Pancreas (tissue), 10 donors: ENCODE data around the gene CLCN6. TPM values are rescaled to one million over a fixed set of nuclear protein-coding genes. Genes with fewer than 3 reads are reported as not detected.

ENCODE experiments used
- ATAC-seq, 4 donors: fragments of 200-7000 bp; cut with Tn5 transposase; one replicate each; pipeline versions ENCODE4 v1.8.0 to v1.9.1; 2020; ENCODE audit warnings: mild to moderate bottlenecking in 4 of 4, moderate library complexity in 4 of 4
- DNase-seq, 6 donors: peaks; one replicate each; pipeline ENCODE4 v3.0.0-alpha.2; 2020
- FAIRE-seq: peaks from 2 replicates; lab custom pipeline; 2012; peaks lifted over from hg19 to GRCh38; lab: Jason Lieb, UNC
- H3K27ac ChIP-seq, 4 donors: fragments of 200-600 bp; sonication (generic); 1 replicate in 3 of 4; 2 replicates in 1 of 4; pipeline versions ENCODE4 v1.5.0 to v1.8.0; 2020
- H3K27me3 ChIP-seq, 4 donors: fragments of 200-600 bp; one replicate each; pipeline ENCODE4 v1.8.0; 2021
- H3K36me3 ChIP-seq, 3 donors: fragments of 200-600 bp; sonication (generic) in 1 of 3; one replicate each; pipeline versions ENCODE4 v1.5.0 to v1.8.0; 2020 to 2021
- H3K4me1 ChIP-seq, 3 donors: fragments of 200-600 bp; one replicate each; pipeline ENCODE4 v1.8.0; 2021
- H3K4me3 ChIP-seq, 4 donors: fragments of 200-600 bp; sonication (generic) in 2 of 4; one replicate each; pipeline versions ENCODE4 v1.5.0 to v1.8.0; 2020 to 2021
- H3K9me3 ChIP-seq, 4 donors: fragments of 200-600 bp; one replicate each; pipeline ENCODE4 v1.8.0; 2021
- CTCF ChIP-seq, 4 donors: fragments of 200-600 bp; sonication (generic) in 3 of 4; IDR thresholded peaks; one replicate each; pipeline versions ENCODE4 v1.5.0 to v1.8.0; 2021; ENCODE audit warnings: antibody characterized with exemption in 4 of 4
- WGBS, 2 donors: extraction: QIAGEN DNeasy Blood & Tissue Kit; methylation state at CpG; one replicate each; pipeline ENCODE4 v1.1.7; 2013; 5-methylcytosine and 5-hydroxymethylcytosine counted together
- intact Hi-C, 3 donors: fragments of 100-400 bp; cut with DNase I; formaldehyde crosslinking; loops; one replicate each; pipeline versions ENCODE4 v1.11.1 to v1.14.2; 2022
- polyA plus RNA-seq, 2 donors: library from polyadenylated mRNA; stranded (reverse); fragments of 200-250 nt; gene quantifications; one replicate each; pipeline ENCODE4 v1.2.3, GENCODE V29; 2013
- total RNA-seq, 6 donors: library from RNA; stranded (reverse); fragmentation: NEBNext Ultra II Directional in 4 of 6; extraction: Animal tissue kit (Norgen Biotek cat#: 25700) in 4 of 6; gene quantifications; one replicate each; pipeline versions ENCODE4 v1.2.1 to v1.2.4, GENCODE V29; 2021 to 2023
- donor health status: healthy with polysubstance abuse.
- donor health status: DM: no; HTN: no; CAD: no; lungs with moderate emphysema.
- donor health status: DM: no; HTN: no; CAD: no.
- donor health status: control.
- donor health status: control.
- donor health status: Bipolar disorder and iron deficiency.
- donor health status: DM: yes; HTN: yes; CAD: no.
- donor health status: DM: no; HTN: no; CAD: no.
- donor health status: DM: no; HTN: no; CAD: no.
- donor health status: DM: yes; HTN: yes; CAD: no.

The CLCN6 gene
- total and polyA plus RNA-seq, 8 donors: 4.3 to 16.8 (median 7.6) TPM

DNA sequence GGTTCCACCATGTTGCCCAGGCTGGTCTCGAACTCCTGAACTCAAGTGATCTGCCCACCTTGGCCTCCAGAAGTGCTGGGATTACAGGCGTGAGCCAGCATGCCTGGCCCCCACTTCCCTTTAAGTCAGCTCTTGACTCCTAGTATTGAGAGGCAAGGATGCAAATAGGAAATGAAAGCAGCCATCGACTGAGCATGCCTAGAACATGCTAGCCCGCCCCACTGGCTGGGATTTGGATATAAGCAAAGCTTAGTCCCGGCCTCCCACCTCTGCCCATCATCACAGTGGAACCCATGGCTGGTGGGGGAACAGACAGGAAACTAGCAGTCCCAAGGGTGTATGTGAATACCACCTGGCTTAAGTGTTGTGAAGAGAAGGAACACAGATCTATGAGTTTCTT is 33.5 kb upstream of the CLCN6 start:
- DNase-seq: no peak
- no peaks in the 10 kb centered on the region for H3K4me1 ChIP-seq
- no peaks in the 10 kb centered on the region for H3K36me3 ChIP-seq
- H3K27ac ChIP-seq: no peak overlapping the region
- no peak for FAIRE-seq
- 70 to 76% methylated on average over 5 of the region's 5 CpGs for WGBS, 2 donors
- H3K4me3 ChIP-seq: no peak overlapping the region
- intact Hi-C loops: no loop called here
- no peak for TF ChIP-seq CTCF (IDR thresholded peaks at IDR 0.05)
- no peak for ATAC-seq
- no peaks in the 10 kb centered on the region for H3K27me3 ChIP-seq
- no peaks in the 10 kb centered on the region for H3K9me3 ChIP-seq

- no peaks in the 10 kb centered on the region for H3K27me3 ChIP-seq
- no peaks in the 10 kb centered on the region for H3K4me1 ChIP-seq
- 88 to 90% methylated on average over 9 of the region's 9 CpGs for WGBS, 2 donors
- TF ChIP-seq CTCF (IDR thresholded peaks at IDR 0.05): no peak
- H3K9me3 ChIP-seq: no peaks in the 10 kb centered on the region
- no peak for ATAC-seq
- no peak overlapping the region for H3K4me3 ChIP-seq
- no peaks in the 10 kb centered on the region for H3K36me3 ChIP-seq
- FAIRE-seq: no peak
- no peak overlapping the region for H3K27ac ChIP-seq
- DNase-seq: no peak
- intact Hi-C loops: no loop called here
Measured at GRCh38 chr1:11774753-11775152, 31.2 kb upstream of the CLCN6 start.

DNA sequence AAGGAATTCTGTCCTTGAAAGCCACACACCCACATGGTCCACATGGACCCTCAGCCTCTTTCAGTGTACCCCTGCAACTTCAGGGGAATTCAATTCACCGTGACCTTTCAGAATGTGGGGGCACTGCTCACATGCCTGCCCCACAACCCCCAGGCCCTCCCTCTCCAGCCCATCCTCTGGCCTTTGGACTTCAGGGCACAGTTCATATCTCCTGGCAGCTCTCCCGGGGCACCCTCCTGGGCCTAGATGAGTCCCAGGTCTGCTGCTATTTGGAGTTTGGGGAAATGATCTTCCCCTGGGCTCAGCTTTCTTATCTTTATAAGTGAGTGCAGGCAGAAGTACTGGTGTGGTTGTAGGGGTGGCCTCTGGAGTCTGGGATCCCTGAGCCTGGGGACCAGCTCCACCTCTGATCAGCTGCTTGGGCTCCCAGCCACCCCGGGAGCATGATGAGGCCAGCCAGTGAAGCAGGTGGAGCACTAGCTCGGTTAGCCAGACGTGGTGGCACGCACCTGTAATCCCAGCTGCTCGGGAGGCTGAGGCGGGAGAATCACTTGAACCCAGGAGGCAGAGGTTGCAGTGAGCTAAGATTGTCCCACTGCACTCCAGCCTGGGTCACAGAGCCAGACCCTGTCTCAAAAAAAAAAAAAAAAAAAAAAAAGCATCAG is 28.2 kb upstream of the CLCN6 start:
- intact Hi-C loops: no loop called here
- FAIRE-seq: no peak
- TF ChIP-seq CTCF (IDR thresholded peaks at IDR 0.05): no peak
- Histone ChIP-seq H3K9me3 (no peaks in the 10 kb centered on the region), H3K4me3 (no peak overlapping the region), H3K36me3 (no peaks in the 10 kb centered on the region), H3K27ac (no peak overlapping the region), H3K27me3 (no peaks in the 10 kb centered on the region), H3K4me1 (no peaks in the 10 kb centered on the region)
- DNase-seq: no peak
- ATAC-seq: no peak
- 77 to 84% methylated on average over 8 of the region's 8 CpGs for WGBS, 2 donors

DNA sequence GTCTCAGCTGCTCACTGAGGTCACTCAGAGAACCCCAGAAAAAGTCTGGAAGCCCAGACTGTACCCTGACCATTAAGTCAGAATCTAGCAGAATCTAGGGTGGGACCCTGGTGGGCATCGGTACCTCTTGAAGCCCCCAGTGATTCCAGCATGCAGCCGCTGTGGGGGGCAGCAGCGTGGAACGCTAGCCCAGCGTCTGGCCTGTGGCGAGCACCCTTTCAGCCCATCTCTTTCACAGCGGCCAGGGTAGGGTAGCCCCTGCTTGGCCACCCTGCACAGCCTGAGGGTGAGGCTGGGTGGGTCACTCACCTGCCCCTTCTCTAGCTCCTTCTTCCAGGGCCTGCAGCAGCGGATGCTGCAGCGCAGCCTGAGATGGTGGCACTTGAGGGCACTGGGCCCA is 27.7 kb upstream of the CLCN6 start:
- ATAC-seq: no peak
- WGBS, 2 donors: 92% methylated on average over 9 of the region's 9 CpGs
- no peak for FAIRE-seq

More for the DNA sequence above, 27.7 kb upstream of the CLCN6 start:
- no peak overlapping the region for H3K27ac ChIP-seq
- H3K36me3 ChIP-seq: no peaks in the 10 kb centered on the region
- no peak for DNase-seq
- TF ChIP-seq CTCF (IDR thresholded peaks at IDR 0.05): no peak
- H3K4me1 ChIP-seq: no peaks in the 10 kb centered on the region
- intact Hi-C loops: no loop called here
- H3K4me3 ChIP-seq: no peak overlapping the region
- no peaks in the 10 kb centered on the region for H3K27me3 ChIP-seq
- no peaks in the 10 kb centered on the region for H3K9me3 ChIP-seq
